Ovary (tissue), 3 donors: ENCODE results near the gene CHIA.

Experiments used
- EP300 ChIP-seq: sonication (generic); formaldehyde crosslinking; IDR thresholded peaks from one replicate; pipeline ENCODE4 v1.6.1; 2017; ENCODE audit warnings: antibody characterized with exemption
- POLR2A ChIP-seq: fragments of 450-650 bp; IDR thresholded peaks from one replicate; pipeline ENCODE4 v1.6.1; 2017; ENCODE audit warnings: antibody characterized with exemption, mild to moderate bottlenecking, moderate library complexity
- TF ChIP-seq, protein P1 (sequence below), 3 donors: fragments of 450-650 bp in 2 of 3; fragments of 200-600 bp in 1 of 3; IDR thresholded peaks; one replicate each; pipeline versions ENCODE4 v1.5.1 to v1.8.0; 2016 to 2022; ENCODE audit warnings: antibody characterized with exemption in 3 of 3, mild to moderate bottlenecking in 1 of 3
- donor health status: DM: no; HTN: no; CAD: no.

DNA sequence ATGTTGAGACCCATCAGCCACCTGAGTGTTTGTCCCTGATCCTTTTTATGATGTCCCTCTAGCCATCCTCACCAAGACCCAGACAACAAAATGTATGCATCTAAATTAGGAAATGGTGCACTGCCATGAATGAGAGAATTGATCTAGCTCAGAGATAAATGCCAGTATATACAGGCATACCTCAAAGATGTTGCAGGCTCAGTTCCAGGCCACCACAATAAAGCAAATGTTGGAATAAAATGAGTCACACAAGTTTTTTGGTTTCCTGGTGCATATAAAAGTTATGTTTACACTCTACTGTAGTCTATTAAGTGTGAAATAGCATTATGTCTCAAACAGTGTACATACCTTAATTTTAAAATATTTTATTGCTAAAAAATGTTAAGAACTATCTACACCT lies 63.9 kb downstream of the CHIA start:
- TF ChIP-seq, protein P1, sequence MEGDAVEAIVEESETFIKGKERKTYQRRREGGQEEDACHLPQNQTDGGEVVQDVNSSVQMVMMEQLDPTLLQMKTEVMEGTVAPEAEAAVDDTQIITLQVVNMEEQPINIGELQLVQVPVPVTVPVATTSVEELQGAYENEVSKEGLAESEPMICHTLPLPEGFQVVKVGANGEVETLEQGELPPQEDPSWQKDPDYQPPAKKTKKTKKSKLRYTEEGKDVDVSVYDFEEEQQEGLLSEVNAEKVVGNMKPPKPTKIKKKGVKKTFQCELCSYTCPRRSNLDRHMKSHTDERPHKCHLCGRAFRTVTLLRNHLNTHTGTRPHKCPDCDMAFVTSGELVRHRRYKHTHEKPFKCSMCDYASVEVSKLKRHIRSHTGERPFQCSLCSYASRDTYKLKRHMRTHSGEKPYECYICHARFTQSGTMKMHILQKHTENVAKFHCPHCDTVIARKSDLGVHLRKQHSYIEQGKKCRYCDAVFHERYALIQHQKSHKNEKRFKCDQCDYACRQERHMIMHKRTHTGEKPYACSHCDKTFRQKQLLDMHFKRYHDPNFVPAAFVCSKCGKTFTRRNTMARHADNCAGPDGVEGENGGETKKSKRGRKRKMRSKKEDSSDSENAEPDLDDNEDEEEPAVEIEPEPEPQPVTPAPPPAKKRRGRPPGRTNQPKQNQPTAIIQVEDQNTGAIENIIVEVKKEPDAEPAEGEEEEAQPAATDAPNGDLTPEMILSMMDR (IDR thresholded peaks at IDR 0.05): no peak
- TF ChIP-seq POLR2A (no peak), EP300 (no peak)
